IMR-90 (cell line): ENCODE results near the gene PAX8. TPM values are rescaled to one million over a fixed set of nuclear protein-coding genes. Genes with fewer than 3 reads are reported as not detected.

Source experiments
- ATAC-seq: fragments of 200-7000 bp; cut with Tn5 transposase; 2 replicates; pipeline ENCODE4 v1.9.1; 2020; ENCODE audit warnings: low read depth, mild to moderate bottlenecking, moderate library complexity
- BruUV-seq: library from RNA; stranded (reverse); fragments of 400-500 nt; replicated peaks from 2 replicates; lab custom pipeline; 2021; lab: Mats Ljungman, UMichigan
- CTCF ChIA-PET: fragments of 300-600 bp; formaldehyde crosslinking; extraction: SDS; loops from one replicate; lab custom pipeline; 2021; ENCODE audit warnings: antibody characterized with exemption; lab: Yijun Ruan, JAX
- POLR2A ChIA-PET: fragments of 300-600 bp; sonication (Branson Sonifier 250); formaldehyde crosslinking; loops from one replicate; lab custom pipeline; 2022; ENCODE audit warnings: antibody characterized with exemption; ENCODE audit not compliant: unreplicated experiment; lab: Charles Lee
- DNase-seq: peaks from one replicate; pipeline ENCODE4 v3.0.0; 2013
- H2AFZ ChIP-seq: replicated peaks from 2 replicates; pipeline ENCODE3; 2013; ENCODE audit warnings: low read length, mild to moderate bottlenecking; ENCODE audit not compliant: poor library complexity
- H2AK5ac ChIP-seq: 2 replicates; pipeline ENCODE4 v1.6.1; 2013; ENCODE audit warnings: low read depth, low read length, inconsistent platforms
- H2AK9ac ChIP-seq: replicated peaks from 2 replicates; pipeline ENCODE3; 2013; ENCODE audit warnings: mild to moderate bottlenecking, low read depth, low read length, moderate library complexity; ENCODE audit not compliant: poor library complexity
- H2BK120ac ChIP-seq: 2 replicates; pipeline ENCODE4 v1.6.1; 2013; ENCODE audit warnings: low read depth, low read length, inconsistent platforms
- H2BK15ac ChIP-seq: 3 replicates; pipeline ENCODE4 v1.6.1; 2013; ENCODE audit warnings: low read depth, low read length, inconsistent platforms
- H2BK20ac ChIP-seq: 2 replicates; pipeline ENCODE4 v1.6.1; 2013; ENCODE audit warnings: low read depth, mild to moderate bottlenecking, inconsistent platforms, low read length, moderate library complexity
- H2BK5ac ChIP-seq: 2 replicates; pipeline ENCODE4 v1.6.1; 2013; ENCODE audit warnings: mild to moderate bottlenecking, low read depth, low read length, inconsistent platforms; ENCODE audit not compliant: poor library complexity, severe bottlenecking
- H3K14ac ChIP-seq: replicated peaks from 2 replicates; pipeline ENCODE4 v1.6.1; 2013; ENCODE audit warnings: low read depth, low read length, inconsistent platforms
- H3K18ac ChIP-seq: 2 replicates; pipeline ENCODE4 v1.6.1; 2013; ENCODE audit warnings: low read depth, low read length, control low read depth
- H3K23ac ChIP-seq: 2 replicates; pipeline ENCODE4 v1.6.1; 2013; ENCODE audit warnings: low read depth, low read length, inconsistent platforms
- H3K27ac ChIP-seq: 2 replicates; pipeline ENCODE4 v1.5.1; 2013; ENCODE audit warnings: mild to moderate bottlenecking, control low read depth, low read length; ENCODE audit not compliant: insufficient read depth
- H3K27me3 ChIP-seq: 2 replicates; pipeline ENCODE4 v1.6.1; 2013; ENCODE audit warnings: low read length; ENCODE audit not compliant: control insufficient read depth, insufficient read depth
- H3K36me3 ChIP-seq: 2 replicates; pipeline ENCODE4 v1.6.1; 2013; ENCODE audit warnings: low read length, mixed read lengths; ENCODE audit not compliant: control insufficient read depth, insufficient read depth
- H3K4ac ChIP-seq: 2 replicates; pipeline ENCODE4 v1.6.1; 2013; ENCODE audit warnings: low read depth, low read length, inconsistent platforms
- H3K4me1 ChIP-seq: 2 replicates; pipeline ENCODE4 v1.6.1; 2013; ENCODE audit warnings: low read length, mixed read lengths; ENCODE audit not compliant: control insufficient read depth, insufficient read depth
- H3K4me2 ChIP-seq: 2 replicates; pipeline ENCODE4 v1.6.1; 2013; ENCODE audit warnings: low read depth, mild to moderate bottlenecking, control low read depth, low read length, moderate library complexity
- H3K4me3 ChIP-seq: 2 replicates; pipeline ENCODE4 v1.5.1; 2013; ENCODE audit warnings: low read depth, mild to moderate bottlenecking, control low read depth, low read length, moderate library complexity; ENCODE audit not compliant: insufficient read depth
- H3K56ac ChIP-seq: 2 replicates; pipeline ENCODE4 v1.6.1; 2013; ENCODE audit warnings: low read length, inconsistent platforms; ENCODE audit not compliant: insufficient read depth; ENCODE audit errors: extremely low read depth
- H3K79me1 ChIP-seq, 2 experiments: 2 replicates each; pipeline ENCODE4 v1.6.1; 2013; ENCODE audit warnings: low read length in 2 of 2, inconsistent platforms in 1 of 2, low read depth in 1 of 2
- H3K9ac ChIP-seq: 2 replicates; pipeline ENCODE4 v1.6.1; 2013; ENCODE audit warnings: low read depth, low read length, control low read depth
- H3K9me1 ChIP-seq: 2 replicates; pipeline ENCODE4 v1.6.1; 2013; ENCODE audit warnings: low read length, inconsistent platforms; ENCODE audit not compliant: insufficient read depth
- H3K9me3 ChIP-seq: 2 replicates; pipeline ENCODE4 v1.6.1; 2013; ENCODE audit warnings: low read length; ENCODE audit not compliant: control insufficient read depth, insufficient read depth
- H4K20me1 ChIP-seq: 2 replicates; pipeline ENCODE4 v1.6.1; 2013; ENCODE audit warnings: low read length, inconsistent platforms; ENCODE audit not compliant: insufficient read depth
- H4K5ac ChIP-seq: 2 replicates; pipeline ENCODE4 v1.6.1; 2013; ENCODE audit warnings: mild to moderate bottlenecking, low read depth, low read length, control low read depth
- H4K8ac ChIP-seq, 2 experiments: 2 replicates each; pipeline ENCODE4 v1.6.1; 2013; ENCODE audit warnings: low read depth in 2 of 2, low read length in 2 of 2, control low read depth in 1 of 2, inconsistent platforms in 1 of 2
- H4K91ac ChIP-seq: 2 replicates; pipeline ENCODE4 v1.6.1; 2013; ENCODE audit warnings: low read depth, low read length, inconsistent platforms; ENCODE audit not compliant: insufficient read depth
- BHLHE40 ChIP-seq: fragments of 150-350 bp; IDR thresholded peaks from 2 replicates; pipeline ENCODE4 v1.6.1; 2016; ENCODE audit warnings: mild to moderate bottlenecking, low read depth, low read length
- CEBPB ChIP-seq: IDR thresholded peaks from 2 replicates; pipeline ENCODE4 v1.6.1; 2012; ENCODE audit warnings: low read depth, low read length, improper control_type of control experiment
- MAFK ChIP-seq: IDR thresholded peaks from 2 replicates; pipeline ENCODE4 v1.6.1; 2012; ENCODE audit warnings: low read depth, low read length, improper control_type of control experiment
- MXI1 ChIP-seq: IDR thresholded peaks from 2 replicates; pipeline ENCODE4 v1.6.1; 2012; ENCODE audit warnings: low read depth, mild to moderate bottlenecking, low read length, moderate library complexity, borderline replicate concordance
- RAD21 ChIP-seq: IDR thresholded peaks from 2 replicates; pipeline ENCODE4 v1.6.1; 2012; ENCODE audit warnings: low read length, improper control_type of control experiment
- RCOR1 ChIP-seq: IDR thresholded peaks from 2 replicates; pipeline ENCODE4 v1.6.1; 2012; ENCODE audit warnings: mild to moderate bottlenecking, low read length, improper control_type of control experiment; ENCODE audit not compliant: insufficient replicate concordance
- SMC3 ChIP-seq: fragments of 150-350 bp; IDR thresholded peaks from 2 replicates; pipeline ENCODE4 v1.6.1; 2016; ENCODE audit warnings: low read depth, mild to moderate bottlenecking, antibody characterized with exemption, low read length, moderate library complexity
- WGBS, 2 experiments: methylation state at CpG; one replicate each; pipeline versions ENCODE4 v1.1.5 to v1.1.7; 2013; ENCODE audit warnings: missing lambda C conversion rate in 2 of 2; ENCODE audit not compliant: insufficient read length in 1 of 2; ENCODE audit errors: extremely low coverage in 2 of 2; 5-methylcytosine and 5-hydroxymethylcytosine counted together
- dilution Hi-C: fragments of 300-500 bp; cut with HindIII; formaldehyde crosslinking; loops from one replicate; pipeline ENCODE4 v1.14.3; 2018; ENCODE audit warnings: low sequenced_read_pairs; ENCODE audit not compliant: unreplicated experiment
- in situ Hi-C: fragments of 300-500 bp; cut with MboI; formaldehyde crosslinking; loops from 3 replicates; pipeline ENCODE4 v1.14.3; 2019; ENCODE audit warnings: low sequenced_read_pairs, inconsistent platforms, mixed read lengths
- intact Hi-C: fragments of 100-400 bp; cut with micrococcal nuclease; formaldehyde crosslinking; loops from 2 replicates; pipeline ENCODE4 v1.10.0; 2022
- polyA plus RNA-seq, 3 experiments: library from polyadenylated mRNA; depleted of rRNA; stranded (reverse); fragments of >200 nt; gene quantifications; 2 replicates each; pipeline ENCODE4 v1.2.3, GENCODE V29; 2012; ENCODE audit warnings: low replicate concordance in 1 of 3
- total RNA-seq: library from RNA; depleted of rRNA; stranded (reverse); fragments of >200 nt; gene quantifications from 2 replicates; pipeline ENCODE4 v1.2.3, GENCODE V29; 2012
- TF ChIP-seq, protein P1 (sequence below): fragments of 150-350 bp; IDR thresholded peaks from 2 replicates; pipeline ENCODE4 v1.6.1; 2016; ENCODE audit warnings: low read depth, mild to moderate bottlenecking, low read length, moderate library complexity, borderline replicate concordance

PAX8 gene
- total and polyA plus RNA-seq, 2 of the 4 experiments (the other 2 are of a cell fraction) = 0.18 to 1.5 TPM

DNA sequence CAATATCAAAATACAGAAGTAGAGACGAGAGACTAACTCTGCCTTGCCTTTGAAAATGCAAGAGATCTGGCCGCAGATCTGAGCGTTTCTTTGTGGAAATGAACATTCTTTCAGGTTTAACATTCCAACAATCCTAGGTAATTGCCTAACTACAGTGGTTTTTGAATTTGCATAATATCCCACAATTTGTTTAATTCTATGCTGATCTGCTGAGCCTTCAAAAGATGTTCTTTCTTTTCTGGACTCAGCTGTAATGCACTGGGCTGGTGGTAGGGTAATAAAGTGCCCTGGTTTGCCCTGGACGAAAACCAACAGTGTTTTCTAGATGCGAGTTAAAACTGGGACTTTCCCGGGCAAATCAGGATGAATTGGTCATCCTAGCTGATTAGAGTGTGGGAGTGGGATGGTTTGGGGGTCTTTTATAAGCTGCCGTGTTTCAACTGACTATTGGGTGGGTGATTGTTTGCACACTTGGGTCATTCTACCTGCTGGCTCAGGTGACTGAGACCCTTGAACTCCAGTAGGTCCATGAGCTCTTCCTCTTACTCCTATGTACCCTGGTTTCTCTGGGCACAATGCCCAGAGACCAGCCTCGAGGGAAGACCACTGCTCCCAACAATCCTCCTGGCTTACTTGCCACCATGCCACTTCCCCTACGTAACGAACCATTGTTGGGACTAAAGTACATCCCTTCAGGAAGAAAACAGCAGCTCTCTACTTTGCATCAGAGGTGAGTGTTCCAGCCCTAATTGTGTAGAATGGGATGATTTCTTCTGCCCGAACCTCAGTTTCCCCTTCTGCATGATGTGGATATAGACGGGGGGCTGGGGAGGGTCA is 3.4 kb upstream of the PAX8 start:
- BruUV-seq = no TSS peak
- Histone ChIP-seq H3K9me3 (no peaks in the 10 kb centered on the region; the same call in 1 of the 2 replicates), H2BK20ac (peak overlapping the region; percentile 46; the same call in 1 of the 2 replicates), H3K4me3 (no peak overlapping the region), H2BK15ac (peak overlapping the region; percentile 40; the same call in 2 of the 3 replicates), H4K8ac (peak overlapping the region in 1 of 2 experiments; percentile 7; a peak in 2 of 4 replicates), H3K4me2 (no peak overlapping the region), H2BK5ac (no peak overlapping the region), H2BK120ac (peak overlapping the region; percentile 84; the same call in 1 of the 2 replicates), H3K27ac (no peak overlapping the region), H2AK9ac (no peak overlapping the region), H3K14ac (no peak overlapping the region), H3K36me3 (no peaks in the 10 kb centered on the region), H3K4ac (peak overlapping the region; percentile 32), H3K9ac (no peak overlapping the region), H4K20me1 (no peaks in the 10 kb centered on the region), H3K4me1 (peaks cover 19% of the 10 kb centered on the region), H3K79me1 (no peaks in the 10 kb centered on the region), H3K56ac (no peak overlapping the region), H3K18ac (peak overlapping the region; percentile 45; the same call in 1 of the 2 replicates), H2AK5ac (peak overlapping the region; percentile 52; the same call in 1 of the 2 replicates), H3K27me3 (peaks cover 22% of the 10 kb centered on the region), H2AFZ (peak overlapping the region; percentile 1), H3K23ac (no peak overlapping the region), H4K5ac (peak overlapping the region; percentile 5; the same call in 1 of the 2 replicates), H4K91ac (0 out of 2 replicates have a peak overlapping the region, but pooled peaks have one; percentile 9), H3K9me1 (peaks cover 12% of the 10 kb centered on the region)
- intact Hi-C loops (loop anchor here (2.0 kb wide), 1 partner anchor 71 kb away; no protein-coding TSS in a partner anchor), in situ Hi-C loops (no loop called here), dilution Hi-C loops (no loop called here)
- TF ChIP-seq MAFK = no peak
- no peak for TF ChIP-seq RAD21
- no peak for TF ChIP-seq SMC3
- TF ChIP-seq, protein P1, sequence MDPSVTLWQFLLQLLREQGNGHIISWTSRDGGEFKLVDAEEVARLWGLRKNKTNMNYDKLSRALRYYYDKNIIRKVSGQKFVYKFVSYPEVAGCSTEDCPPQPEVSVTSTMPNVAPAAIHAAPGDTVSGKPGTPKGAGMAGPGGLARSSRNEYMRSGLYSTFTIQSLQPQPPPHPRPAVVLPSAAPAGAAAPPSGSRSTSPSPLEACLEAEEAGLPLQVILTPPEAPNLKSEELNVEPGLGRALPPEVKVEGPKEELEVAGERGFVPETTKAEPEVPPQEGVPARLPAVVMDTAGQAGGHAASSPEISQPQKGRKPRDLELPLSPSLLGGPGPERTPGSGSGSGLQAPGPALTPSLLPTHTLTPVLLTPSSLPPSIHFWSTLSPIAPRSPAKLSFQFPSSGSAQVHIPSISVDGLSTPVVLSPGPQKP = no peak
- TF ChIP-seq RCOR1 = no peak
- TF ChIP-seq CEBPB = no peak
- no peak for TF ChIP-seq MXI1
- TF ChIP-seq BHLHE40 = no peak
- no peak for ATAC-seq
- peak; percentile 10 for DNase-seq
- ChIA-PET POLR2A (no interaction called here), CTCF (interaction anchor here (0.6 kb wide), 1 partner anchor 33 kb away, joined by 3 read pairs; no protein-coding TSS in a partner anchor)
- WGBS, 2 experiments = 80% methylated on average over 1 of the region's 12 CpGs; no CpG with 5 or more reads in 1 of the 2 experiments
